Hindlimb muscle (tissue), 1 donor: ENCODE results near the gene JAG1. TPM values are rescaled to one million over a fixed set of nuclear protein-coding genes. Genes with fewer than 3 reads are reported as not detected.

Experiments
- DNase-seq: peaks from one replicate; pipeline ENCODE4 v3.0.0-alpha.2; 2013
- polyA plus RNA-seq: library from polyadenylated mRNA; unstranded; fragments of 120-200 nt; gene quantifications from one replicate; pipeline ENCODE4 v1.2.1, GENCODE V29; 2013; ENCODE audit not compliant: insufficient read length

Gene JAG1
- polyA plus RNA-seq, 1 donor: 28.6 TPM

DNA sequence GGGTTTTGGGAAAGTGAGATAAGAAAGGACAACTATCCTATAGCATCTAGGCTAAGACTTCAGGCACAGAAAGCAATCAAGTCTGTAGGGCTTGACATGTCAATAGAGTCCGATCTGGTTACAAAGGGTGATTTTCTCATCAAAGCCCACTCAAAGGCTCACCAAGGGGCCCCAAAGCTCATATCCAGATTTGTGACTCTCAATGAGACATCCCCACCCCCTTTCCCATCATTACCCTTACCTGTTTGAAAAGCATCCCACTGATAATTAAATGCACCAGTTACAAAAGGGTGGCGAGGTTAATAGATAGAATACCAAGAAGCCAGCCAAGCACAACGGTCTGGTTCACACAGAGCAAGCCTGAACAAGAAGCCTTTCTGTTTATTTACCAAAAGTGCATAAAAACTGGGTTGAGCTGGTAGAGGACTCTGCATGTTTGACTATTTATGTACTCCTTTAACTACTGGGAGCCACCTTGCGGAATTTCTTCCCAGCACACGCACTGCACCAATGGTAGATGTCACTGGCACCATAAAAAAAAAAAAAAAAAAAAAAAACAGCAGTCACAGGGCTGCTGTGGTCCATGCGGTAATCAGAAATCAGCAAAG lies 6.1 kb downstream of the JAG1 start:
- no peak for DNase-seq

DNA sequence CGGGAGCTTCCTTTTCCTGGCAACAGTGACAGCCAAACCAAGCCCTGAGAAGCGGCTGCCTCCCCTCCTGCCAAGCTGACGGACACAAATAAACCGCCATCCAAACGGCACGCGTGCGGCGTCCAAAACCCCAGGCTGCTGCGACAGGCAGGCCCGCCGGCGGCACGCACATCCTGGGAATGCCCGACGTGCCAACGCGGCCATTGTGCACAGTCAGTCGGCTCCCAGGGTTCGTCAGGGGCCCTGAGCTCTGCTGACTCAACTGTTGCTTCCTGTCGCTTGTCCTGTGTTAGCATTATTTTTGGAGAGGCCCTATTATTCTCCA lies 6.8 kb downstream of the JAG1 start:
- DNase-seq: no peak

DNA sequence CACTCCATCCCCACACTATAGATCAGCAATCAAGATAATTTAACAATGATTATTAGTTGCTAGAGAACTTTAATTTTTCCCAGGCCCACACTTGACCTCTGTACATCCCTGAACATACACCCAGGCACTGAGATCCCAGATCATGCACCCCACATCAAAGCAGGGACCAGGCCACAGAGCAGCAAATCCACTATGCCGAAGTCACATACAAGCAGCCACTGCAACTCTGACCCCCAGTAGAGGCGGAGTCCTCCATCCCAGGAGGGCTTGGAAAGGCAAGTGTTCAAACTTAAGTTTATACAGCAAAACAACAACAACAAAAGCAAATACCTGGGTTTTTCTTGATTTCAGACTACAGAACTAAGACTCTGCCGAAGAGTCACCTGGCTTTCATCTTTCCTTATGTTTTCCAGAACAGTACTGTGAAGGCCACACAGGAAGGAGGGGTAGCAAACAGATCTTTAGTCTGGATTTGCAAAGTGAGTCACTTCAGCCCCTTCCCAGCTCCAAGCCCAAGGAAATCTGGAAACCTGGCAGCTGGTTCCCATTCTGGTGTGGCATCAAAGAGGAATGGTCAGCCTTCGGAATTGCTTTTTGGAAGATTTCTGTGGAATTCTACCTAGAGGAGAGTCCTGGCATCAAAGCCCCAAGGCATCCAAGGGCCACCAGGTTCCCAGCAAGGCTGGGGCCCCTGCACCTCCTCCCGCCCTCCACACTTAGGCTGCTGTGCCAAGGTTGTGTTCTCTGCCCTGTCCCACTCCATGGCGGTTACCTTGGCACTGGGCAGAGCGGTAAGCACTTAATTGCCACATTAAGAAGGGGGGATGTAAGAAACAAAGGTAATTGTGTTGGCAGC lies 7.3 kb downstream of the JAG1 start:
- no peak for DNase-seq

DNA sequence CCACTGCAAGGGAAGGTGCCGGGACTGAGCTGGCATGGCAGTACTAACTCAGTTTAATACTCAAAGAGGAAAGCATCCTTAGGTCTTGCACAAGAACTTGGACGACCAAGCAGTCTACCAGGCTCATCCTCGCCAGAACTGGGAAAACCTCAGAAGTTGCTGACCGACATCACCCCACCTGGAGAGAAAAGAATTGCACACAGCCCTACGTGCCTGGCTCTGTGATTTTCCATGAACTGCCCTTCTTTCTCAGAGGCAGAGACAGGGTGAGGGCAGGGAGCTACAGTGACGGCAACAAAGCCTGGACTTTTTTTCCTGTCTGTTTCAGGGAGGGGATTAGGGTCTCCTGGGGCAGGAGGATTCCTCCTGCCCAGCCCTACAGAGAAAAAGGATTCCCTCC lies 8.0 kb downstream of the JAG1 start:
- no peak for DNase-seq

DNA sequence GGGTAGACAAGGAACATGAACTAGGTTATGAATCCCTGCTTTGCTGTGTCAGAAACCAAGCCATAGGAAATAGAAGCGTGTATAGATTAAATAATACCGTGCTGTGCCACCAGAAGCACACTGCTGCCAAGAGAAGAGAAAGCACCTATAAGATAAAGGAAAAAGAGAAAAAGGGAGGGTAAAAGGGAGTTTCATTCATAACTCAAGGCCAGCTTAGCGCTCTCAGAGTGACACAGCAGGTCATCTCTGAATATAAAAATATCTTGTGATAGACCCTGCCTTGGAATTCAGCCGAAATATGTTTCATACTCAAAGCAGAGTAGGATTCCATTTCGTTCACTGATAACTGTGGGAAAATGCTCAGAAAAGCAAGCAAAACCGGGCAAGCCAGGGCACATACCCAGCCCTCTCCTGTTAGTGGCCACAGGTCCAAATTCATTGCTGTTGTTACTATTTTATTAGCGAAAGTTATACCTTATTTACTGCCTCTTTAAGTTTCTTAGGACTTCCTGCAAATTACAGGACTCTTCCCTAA lies 8.7 kb downstream of the JAG1 start:
- no peak for DNase-seq

- DNase-seq: no peak
These were observed 10.0 kb downstream of the JAG1 start for GRCh38 chr20:10663756-10664155.

DNA sequence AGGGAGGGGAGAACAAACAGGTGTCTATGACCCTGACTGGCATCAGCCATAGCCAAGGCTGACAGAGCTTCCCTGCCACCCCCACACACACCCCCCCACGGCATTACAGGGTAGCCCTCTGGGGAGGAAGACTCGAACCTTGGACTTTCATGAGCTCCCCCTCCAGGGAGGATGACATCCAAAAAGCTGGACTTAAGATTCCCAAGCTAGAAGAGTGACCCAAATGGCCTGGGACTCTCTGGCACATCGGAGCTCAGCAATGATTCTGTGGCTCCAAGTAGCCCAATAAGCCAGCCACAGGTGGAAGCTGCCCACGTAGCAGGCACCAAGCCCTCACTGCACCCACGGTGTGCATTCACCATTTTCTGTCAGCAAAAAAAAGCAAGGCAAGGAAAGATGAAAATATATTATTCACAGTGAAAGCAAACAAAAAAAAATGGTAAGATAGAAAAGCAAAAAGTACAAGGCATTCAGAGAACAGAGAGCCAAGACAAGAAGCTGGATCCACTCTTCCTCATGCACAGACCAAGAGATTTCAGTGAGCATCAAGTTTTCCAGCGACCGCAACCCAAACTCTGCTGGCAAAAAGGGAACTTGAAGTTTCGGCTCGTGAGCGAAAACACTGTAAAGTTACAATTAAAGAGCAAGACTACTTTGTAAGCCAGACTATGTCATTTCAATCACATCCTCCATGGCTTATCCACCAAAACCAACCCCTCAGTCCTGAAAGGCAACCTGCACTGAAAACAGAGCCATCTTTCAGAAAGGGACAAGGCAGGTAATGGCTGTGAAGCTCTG lies 10.9 kb downstream of the JAG1 start:
- no peak for DNase-seq

DNA sequence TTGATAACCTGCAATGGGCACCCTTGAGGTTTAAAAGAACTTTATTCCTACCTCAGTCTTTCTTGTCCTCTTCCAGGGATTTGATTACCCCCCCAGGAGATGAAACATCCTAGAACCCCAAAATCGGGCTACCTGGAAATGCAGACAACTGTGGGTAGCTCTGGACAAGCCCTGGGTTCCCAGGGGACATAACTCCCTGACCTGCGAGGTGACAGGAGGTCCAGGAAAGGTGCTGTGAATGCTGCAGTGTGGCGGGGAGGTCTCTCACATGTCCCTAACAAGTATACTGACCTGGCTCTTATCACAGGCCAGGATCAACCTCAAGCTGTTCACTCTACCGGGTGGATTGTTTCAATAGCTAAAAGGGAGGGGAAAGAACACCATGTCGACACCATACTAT lies 11.6 kb downstream of the JAG1 start:
- no peak for DNase-seq

GRCh38 chr20:10661261-10661660 lies 12.5 kb downstream of the JAG1 start:
- DNase-seq: no peak

DNA sequence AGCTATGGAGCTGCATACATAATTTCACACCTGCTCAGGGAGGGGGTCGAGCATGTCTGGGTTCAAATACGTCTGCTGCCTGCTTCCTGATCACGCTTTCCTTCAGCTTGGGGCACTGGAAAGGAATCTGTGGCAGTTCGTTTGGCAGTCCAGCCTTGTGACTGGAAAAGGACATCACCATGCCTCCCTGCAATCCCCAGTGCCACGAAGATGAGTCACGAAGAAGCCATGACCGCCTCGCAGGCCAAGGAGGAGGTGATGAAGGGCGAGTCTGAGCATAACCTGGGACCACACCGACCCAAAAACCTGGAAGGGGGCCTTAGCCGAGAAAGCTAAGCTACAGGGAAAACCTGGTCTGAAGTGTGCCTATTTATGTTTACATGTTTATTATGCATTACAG lies 13.1 kb downstream of the JAG1 start:
- DNase-seq: no peak

GRCh38 chr20:10659651-10660601 lies 13.9 kb downstream of the JAG1 start:
- no peak for DNase-seq

DNA sequence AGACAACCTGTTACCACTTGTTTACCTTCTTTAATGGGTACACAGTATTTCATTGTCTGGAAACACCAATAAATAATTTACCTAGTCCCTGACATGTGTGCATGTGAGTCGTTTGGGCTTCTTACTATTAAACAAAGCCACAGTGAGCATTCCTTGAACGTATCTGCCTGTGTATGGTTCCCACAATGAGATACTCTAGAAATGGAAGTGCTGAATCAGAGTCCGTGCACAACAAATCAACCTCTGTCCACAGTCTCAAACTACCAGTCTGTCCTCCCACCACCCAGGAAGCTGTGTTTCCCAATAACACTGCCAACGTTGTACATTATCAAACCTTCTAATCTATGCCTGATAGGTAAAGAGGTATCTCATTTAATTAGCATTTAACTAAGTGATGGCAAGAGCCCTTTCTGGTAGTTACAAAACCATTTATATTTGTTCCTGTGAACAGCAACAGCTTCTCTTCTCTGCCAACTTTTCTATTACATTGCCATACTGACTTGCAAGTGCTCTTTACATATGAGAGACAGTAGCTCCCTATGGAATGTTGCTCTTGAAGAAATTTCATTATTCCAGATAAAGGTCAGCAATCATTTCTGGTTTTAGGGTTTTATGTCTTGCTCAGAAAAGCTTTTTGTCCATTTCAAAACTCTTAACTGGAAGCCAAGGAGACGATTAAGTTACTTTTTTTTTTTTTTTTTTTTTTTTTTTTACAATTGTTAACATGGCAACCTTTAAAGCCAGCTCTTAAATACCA lies 14.7 kb downstream of the JAG1 start:
- no peak for DNase-seq

GRCh38 chr20:10658051-10658823 lies 15.6 kb downstream of the JAG1 start:
- DNase-seq: no peak

GRCh38 chr20:10657453-10657852 lies 16.3 kb downstream of the JAG1 start:
- DNase-seq: no peak

DNA sequence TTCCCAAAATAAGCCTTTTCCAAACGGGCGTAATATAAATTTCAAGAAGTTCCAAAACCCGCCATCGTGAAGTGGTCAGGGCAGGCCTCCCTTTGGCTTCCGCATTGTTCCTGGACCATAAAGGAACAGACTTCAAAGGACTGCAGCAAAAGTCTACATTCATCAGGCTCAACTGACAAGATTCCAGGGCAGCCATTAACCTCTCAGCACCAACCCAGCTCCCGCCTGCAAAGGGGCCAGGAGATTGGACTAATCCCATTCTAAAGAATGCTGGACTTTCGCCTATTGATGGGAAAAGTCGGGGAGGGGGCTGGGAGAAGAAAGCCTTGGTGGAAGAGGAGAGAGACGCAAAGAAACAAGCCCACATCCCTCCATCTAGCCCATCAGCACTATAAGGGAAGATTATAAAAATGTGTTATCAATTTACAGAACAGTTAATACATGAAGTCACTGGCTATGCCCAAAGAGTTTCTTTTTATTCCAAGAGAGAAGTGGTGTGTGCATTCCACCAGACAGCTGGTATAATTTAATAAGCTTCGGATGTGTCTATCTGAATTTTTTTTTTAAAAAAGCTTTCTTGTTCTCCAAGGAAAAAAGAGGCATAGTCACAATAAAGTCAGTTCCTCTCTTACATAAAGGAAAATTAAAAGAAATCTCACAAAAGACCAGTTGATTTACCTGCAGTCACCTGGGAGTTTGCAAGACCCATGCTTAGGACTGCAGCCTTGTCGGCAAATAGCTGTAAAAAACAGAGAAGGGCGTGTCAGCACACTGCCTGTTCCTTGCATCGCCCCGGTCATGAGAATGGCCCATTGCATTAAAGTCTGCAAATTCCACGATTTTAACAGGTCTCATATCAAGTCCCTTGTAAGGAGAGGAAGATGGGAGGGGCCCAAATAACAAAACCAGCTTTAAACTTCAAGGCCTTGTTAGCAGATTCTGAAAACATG lies 17.8 kb downstream of the JAG1 start:
- no peak for DNase-seq

DNA sequence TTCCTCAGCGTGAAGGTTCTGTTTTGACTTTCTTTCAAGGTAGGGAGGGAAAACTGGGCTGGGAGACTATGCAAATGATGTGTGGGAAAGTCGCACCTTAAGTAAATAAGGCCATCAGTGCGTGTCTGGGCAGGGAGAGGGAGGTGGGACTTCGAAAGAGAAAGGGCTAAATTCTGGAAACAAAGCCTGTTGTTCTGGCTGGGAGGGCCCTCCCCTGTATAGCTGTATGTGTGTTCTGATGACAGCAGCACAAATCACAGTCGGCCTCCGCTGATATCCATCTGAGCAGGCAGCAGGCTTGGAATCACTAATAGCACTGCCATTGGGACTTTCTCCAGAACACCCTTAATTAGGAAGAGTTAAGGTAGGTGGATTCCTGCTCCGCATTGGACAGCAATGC lies 19.2 kb downstream of the JAG1 start:
- DNase-seq: no peak

DNA sequence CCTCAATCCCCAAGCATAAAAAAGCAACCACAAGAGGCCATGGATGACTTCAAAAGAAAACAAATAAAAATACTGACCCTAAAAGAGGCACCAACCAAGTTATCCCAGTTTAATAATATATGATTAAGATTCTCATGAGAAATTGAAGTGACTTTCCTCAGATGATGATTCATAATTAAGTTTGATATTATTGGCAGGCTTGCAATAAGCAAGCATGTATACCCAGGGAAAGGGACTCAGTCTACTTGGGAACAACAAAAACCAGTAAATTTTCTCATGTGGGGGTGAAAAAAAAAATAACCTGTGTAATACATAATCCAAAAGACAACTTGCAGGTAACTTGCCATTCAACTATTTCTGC lies 19.6 kb downstream of the JAG1 start:
- DNase-seq: no peak

GRCh38 chr20:10653599-10654249 lies 20.1 kb downstream of the JAG1 start:
- no peak for DNase-seq
